Femur (tissue), 1 donor: ENCODE results near the gene SLC15A3.

Experiments
- DNase-seq: peaks from one replicate; pipeline ENCODE4 v3.0.0-alpha.2; 2017

The SLC15A3 gene

DNA sequence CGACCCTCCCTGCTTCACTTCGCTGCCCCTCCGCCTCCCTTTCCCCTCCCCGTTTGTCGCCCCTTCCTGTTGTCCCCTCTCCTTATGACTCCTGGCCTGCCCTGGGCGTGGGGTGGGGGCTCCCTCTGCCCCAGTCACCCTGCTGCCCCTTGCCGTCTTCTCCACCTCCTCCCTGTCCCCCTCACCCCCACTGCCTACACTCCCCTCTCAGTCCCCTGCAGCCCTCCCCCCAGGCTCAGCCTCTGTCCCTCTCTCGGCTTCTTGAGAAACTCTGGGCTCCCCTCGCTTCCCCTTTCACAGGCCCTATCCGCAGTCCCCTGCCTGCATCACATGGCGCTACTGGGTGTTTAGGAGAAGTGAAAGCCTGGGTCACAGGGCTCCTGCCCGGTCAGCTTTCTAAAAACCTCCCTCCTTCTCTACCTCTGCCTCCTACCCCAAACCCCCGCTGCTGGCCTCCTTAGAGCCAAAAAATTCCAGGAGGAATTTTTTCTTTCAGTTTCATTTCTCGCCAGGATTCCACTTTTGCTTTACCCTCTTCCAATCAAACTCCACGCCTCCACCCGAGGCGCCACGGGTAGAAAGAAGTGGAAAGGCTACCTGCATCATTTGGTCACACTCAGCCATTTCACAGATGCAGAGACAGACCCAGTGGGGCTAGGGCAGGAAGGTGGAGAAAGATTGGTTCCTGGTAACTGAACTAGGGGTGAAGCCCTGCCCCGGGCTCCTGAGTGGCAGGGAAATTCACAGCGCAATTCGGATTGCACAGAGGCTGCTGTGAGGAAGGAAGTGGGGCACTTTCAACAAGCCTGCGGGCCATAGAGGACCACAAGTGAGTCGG is at the start of gene SLC15A3:
Gene SLC15A3 (minus strand): TSS at position 273 of the 838 bp plus-strand sequence. CDS start 625 bp downstream, outside the sequence.
- DNase-seq = peak; percentile 79

DNA sequence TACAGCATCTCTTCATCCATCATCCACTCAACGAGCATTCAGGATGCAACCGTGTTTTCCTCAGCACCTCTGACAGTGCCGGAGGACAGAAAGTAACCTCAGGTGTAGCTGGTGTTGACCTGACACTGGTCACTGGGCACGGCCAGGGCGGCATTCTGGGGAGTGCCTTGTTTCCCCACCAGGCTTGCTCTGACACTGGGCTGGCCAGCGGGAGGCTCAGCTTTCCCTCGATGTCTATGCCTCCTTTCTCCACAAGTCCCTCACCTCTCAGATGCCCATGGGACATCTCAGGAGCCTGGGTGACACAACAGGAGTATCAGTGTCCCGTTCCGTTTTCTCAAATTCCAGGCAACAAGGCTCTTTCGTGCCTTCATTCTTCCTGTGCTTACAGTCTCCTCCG is 48.5 kb upstream of the SLC15A3 start:
- DNase-seq = no peak

GRCh38 chr11:60996381-60997138 is 44.6 kb upstream of the SLC15A3 start:
- DNase-seq = peak; percentile 44

GRCh38 chr11:60995798-60996197 is 43.8 kb upstream of the SLC15A3 start:
- DNase-seq = no peak

GRCh38 chr11:60994541-60995080 is 42.6 kb upstream of the SLC15A3 start:
- DNase-seq = no peak

DNA sequence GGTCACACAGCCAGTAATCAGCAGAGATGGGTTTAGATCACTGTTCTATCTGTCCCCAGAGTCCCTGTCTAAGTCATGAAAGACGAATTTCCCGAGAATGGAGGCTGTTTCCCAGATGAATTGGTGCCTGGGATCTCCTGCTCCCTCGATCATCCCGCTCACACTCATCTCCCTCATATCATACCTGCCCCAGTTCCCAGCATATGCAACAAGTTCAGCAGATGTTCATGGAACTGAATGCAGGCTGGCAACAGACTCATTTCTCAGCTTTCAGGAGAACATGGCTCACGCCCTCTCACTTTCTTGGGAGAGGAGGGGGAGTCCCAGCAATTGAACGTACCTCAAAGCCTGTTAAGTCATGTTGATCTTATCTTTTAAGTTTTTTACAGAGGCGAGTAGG is 41.6 kb upstream of the SLC15A3 start:
- no peak for DNase-seq

GRCh38 chr11:60992842-60993409 is 41.0 kb upstream of the SLC15A3 start:
- no peak for DNase-seq

GRCh38 chr11:60991457-60991856 is 39.5 kb upstream of the SLC15A3 start:
- DNase-seq = no peak

DNA sequence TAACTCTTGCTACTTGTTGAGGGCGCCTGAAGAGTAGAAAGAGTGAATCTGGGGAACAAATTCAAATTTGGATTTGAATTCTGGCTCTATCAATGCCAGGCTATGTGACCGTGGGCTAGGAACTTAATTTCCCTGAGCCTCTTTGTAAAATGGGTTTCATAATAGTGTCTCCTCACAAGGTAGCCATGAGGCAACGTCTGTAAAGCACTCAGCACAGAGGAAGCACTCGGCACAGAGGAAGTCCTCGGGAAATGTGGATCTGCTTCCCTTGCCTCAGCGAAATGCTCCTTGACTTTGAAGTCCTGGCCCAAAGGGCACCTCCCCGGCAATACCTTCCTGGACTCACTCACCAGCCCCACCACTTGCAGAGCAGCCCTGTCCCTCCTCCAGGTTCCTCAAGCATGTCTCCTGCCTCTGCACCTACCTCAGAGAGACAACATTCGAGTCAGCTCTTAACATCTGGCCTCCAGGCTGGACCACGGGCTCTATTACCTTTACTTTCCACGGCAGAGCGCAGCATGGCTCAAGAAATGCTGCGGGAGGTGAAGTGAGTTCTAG is 37.2 kb upstream of the SLC15A3 start:
- no peak for DNase-seq

GRCh38 chr11:60988658-60989057 is 36.7 kb upstream of the SLC15A3 start:
- no peak for DNase-seq

- no peak for DNase-seq
These were observed 35.8 kb upstream of the SLC15A3 start for GRCh38 chr11:60987577-60988277.

- DNase-seq = no peak
These were observed 34.3 kb upstream of the SLC15A3 start for GRCh38 chr11:60985991-60986915.

DNA sequence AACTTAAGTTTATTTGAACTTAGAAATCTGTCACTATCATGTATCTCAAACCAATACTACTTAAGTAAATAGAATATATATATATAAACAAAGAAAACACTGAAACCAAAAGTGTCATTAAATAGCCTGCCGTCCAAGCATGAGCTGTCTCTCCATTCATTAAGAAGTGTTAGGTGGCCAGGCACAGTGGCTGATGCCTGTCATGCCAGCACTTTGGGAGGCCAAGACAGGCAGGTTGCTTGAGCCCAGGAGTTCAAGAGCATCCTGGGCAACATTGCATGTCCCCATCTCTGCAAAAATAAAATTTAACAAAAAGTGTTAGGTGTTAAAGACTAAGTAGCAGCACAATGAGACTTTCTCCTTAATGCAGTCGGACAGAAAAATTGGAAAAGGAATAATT is 33.5 kb upstream of the SLC15A3 start:
- DNase-seq = no peak

DNA sequence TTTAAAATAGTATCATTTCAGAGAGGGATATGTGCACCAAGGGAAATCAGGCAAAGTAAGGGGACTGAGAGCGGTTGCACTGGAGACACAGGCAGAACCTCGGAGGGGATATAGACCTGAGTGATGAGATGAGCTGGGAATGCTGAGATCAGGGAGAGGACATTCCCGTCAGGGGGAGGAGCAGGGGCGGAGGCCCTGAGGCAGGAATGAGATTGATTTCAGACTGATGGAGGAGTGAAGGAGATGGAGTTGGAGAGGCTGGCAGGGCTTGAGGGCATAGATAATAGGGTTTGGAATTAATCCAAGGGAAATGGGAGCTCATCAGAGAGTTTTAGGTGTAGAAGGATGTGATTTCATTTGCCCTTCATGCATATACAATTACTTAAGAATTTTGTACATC is 32.7 kb upstream of the SLC15A3 start:
- no peak for DNase-seq

- DNase-seq = no peak
These were observed 32.2 kb upstream of the SLC15A3 start for GRCh38 chr11:60984149-60984548.

- DNase-seq = no peak
These were observed 30.2 kb upstream of the SLC15A3 start for GRCh38 chr11:60982184-60982583.

- DNase-seq = no peak
These were observed 29.5 kb upstream of the SLC15A3 start for GRCh38 chr11:60981515-60981914.

- DNase-seq = peak; percentile 59
These were observed 26.8 kb upstream of the SLC15A3 start for GRCh38 chr11:60978546-60979380.

DNA sequence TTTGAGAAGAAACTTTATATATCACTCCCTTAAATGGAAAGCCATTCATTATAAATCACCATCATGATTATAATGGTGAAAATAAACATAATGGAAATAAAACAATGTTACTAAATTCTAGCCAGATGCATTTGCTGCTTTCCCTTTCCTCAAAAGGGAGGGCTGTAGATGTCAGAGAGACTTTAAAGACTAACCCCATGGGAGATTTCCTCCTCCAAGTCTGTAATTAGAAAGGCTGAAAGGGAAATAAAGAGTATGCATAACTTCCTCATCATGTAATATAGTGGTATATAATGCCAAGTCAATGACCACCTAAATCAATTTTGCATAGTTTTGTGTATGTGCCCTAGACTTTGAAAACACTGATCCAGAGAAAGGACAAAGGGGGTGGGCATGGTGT is 25.9 kb upstream of the SLC15A3 start:
- DNase-seq = no peak

- DNase-seq = no peak
These were observed 25.2 kb upstream of the SLC15A3 start for GRCh38 chr11:60977224-60977623.
